Putamen (tissue), 1 donor: ENCODE results near the gene GSTM5.
"Not testable (repeated sequence)": the region's sequence is repeated elsewhere in the genome, so short reads cannot be mapped to it uniquely, and the experiment has no call there.

Experiments
- DNase-seq: peaks from one replicate; pipeline ENCODE4 v3.0.0-alpha.2; 2016; ENCODE audit warnings: low spot score

Gene GSTM5

GRCh38 chr1:109697066-109697465 is 15.0 kb upstream of the GSTM5 start:
- DNase-seq, result no peak

- not testable (repeated sequence) for DNase-seq
Measured at GRCh38 chr1:109697861-109698260, 14.2 kb upstream of the GSTM5 start.

GRCh38 chr1:109702940-109703339 is 9.1 kb upstream of the GSTM5 start:
- not testable (repeated sequence) for DNase-seq

- DNase-seq, result no peak
Measured at GRCh38 chr1:109704173-109704572, 7.9 kb upstream of the GSTM5 start.

GRCh38 chr1:109705411-109705810 is 6.6 kb upstream of the GSTM5 start:
- no peak for DNase-seq

- not testable (repeated sequence) for DNase-seq
Measured at GRCh38 chr1:109708949-109709348, 3.1 kb upstream of the GSTM5 start.

GRCh38 chr1:109709822-109710221 is 2.2 kb upstream of the GSTM5 start:
- not testable (repeated sequence) for DNase-seq

- DNase-seq, result no peak
Measured at GRCh38 chr1:109712321-109712864, 342 bp downstream of the GSTM5 start.

- no peak for DNase-seq
Measured at GRCh38 chr1:109713636-109714035, 1.6 kb downstream of the GSTM5 start.

- no peak for DNase-seq
Measured at GRCh38 chr1:109714661-109715372, 2.8 kb downstream of the GSTM5 start.

- DNase-seq, result no peak
Measured at GRCh38 chr1:109716121-109716520, 4.1 kb downstream of the GSTM5 start.

GRCh38 chr1:109716570-109717090 is 4.6 kb downstream of the GSTM5 start:
- DNase-seq, result no peak

GRCh38 chr1:109717729-109718128 is 5.7 kb downstream of the GSTM5 start:
- DNase-seq, result no peak

- no peak for DNase-seq
Measured at GRCh38 chr1:109718495-109718894, 6.4 kb downstream of the GSTM5 start.

GRCh38 chr1:109719337-109719837 is 7.3 kb downstream of the GSTM5 start:
- DNase-seq, result no peak

- DNase-seq, result no peak
Measured at GRCh38 chr1:109721042-109721441, 9.0 kb downstream of the GSTM5 start.

GRCh38 chr1:109721971-109722370 is 9.9 kb downstream of the GSTM5 start:
- no peak for DNase-seq

- DNase-seq, result no peak
Measured at GRCh38 chr1:109722908-109723691, 11.0 kb downstream of the GSTM5 start.

GRCh38 chr1:109724933-109725332 is 12.9 kb downstream of the GSTM5 start:
- DNase-seq, result no peak

GRCh38 chr1:109725510-109725909 is 13.5 kb downstream of the GSTM5 start:
- no peak for DNase-seq

- DNase-seq, result no peak
Measured at GRCh38 chr1:109726007-109726406, 14.0 kb downstream of the GSTM5 start.

- DNase-seq, result no peak
Measured at GRCh38 chr1:109726728-109727373, 14.8 kb downstream of the GSTM5 start.
